GM13977 (cell line): ENCODE measurements around the gene ATP9A.
A peak's percentile ranks its signal among the peaks of the same experiment; 100 is the strongest.

Source experiments
- DNase-seq: peaks from one replicate; pipeline ENCODE4 v3.0.0; 2012; ENCODE audit warnings: low spot score
- CTCF ChIP-seq: IDR thresholded peaks from 2 replicates; pipeline ENCODE4 v1.5.1; 2012; ENCODE audit warnings: mild to moderate bottlenecking, control low read depth; ENCODE audit not compliant: insufficient read depth; ENCODE audit errors: extremely low read depth, missing control alignments
- in situ Hi-C: fragments of 300-500 bp; cut with MboI; formaldehyde crosslinking; loops from one replicate; pipeline ENCODE4 v1.12.0; 2022; ENCODE audit warnings: low sequenced_read_pairs, low pct_unique_long_range_greater_than_20kb, mixed read lengths, inconsistent platforms; ENCODE audit not compliant: unreplicated experiment

The ATP9A gene

GRCh38 chr20:51801122-51801822, 33.1 kb upstream of the ATP9A start:
- no peak for DNase-seq
- TF ChIP-seq CTCF: no peak
- in situ Hi-C loops: no loop called here

GRCh38 chr20:51800872-51801121, 32.6 kb upstream of the ATP9A start:
- in situ Hi-C loops: no loop called here
- TF ChIP-seq CTCF: no peak
- DNase-seq: peak; percentile 39

GRCh38 chr20:51800060-51800871, 32.1 kb upstream of the ATP9A start:
- TF ChIP-seq CTCF: peak; percentile 84
- in situ Hi-C loops: no loop called here
- peak; percentile 83 for DNase-seq

GRCh38 chr20:51799401-51799860, 31.2 kb upstream of the ATP9A start:
- in situ Hi-C loops: no loop called here
- no peak for DNase-seq
- TF ChIP-seq CTCF: peak; percentile 1

- TF ChIP-seq CTCF: no peak
- DNase-seq: no peak
- in situ Hi-C loops: no loop called here
These were observed 29.3 kb upstream of the ATP9A start for GRCh38 chr20:51797357-51798025.

- DNase-seq: no peak
- TF ChIP-seq CTCF: no peak
- in situ Hi-C loops: no loop called here
These were observed 28.1 kb upstream of the ATP9A start for GRCh38 chr20:51796340-51796739.
